SKM-1 treated with dmso at 0.1 percent for 144 hours (cell line): ENCODE data around the gene NUP133.
A peak's percentile ranks its signal among the peaks of the same experiment; 100 is the strongest.
"Not testable (repeated sequence)": the region's sequence is repeated elsewhere in the genome, so short reads cannot be mapped to it uniquely, and the experiment has no call there.

Experiments
- DNase-seq: peaks from one replicate; lab custom pipeline; 2025; ENCODE audit not compliant: unreplicated experiment; lab: John Stamatoyannopoulos, UW

The NUP133 gene

DNA sequence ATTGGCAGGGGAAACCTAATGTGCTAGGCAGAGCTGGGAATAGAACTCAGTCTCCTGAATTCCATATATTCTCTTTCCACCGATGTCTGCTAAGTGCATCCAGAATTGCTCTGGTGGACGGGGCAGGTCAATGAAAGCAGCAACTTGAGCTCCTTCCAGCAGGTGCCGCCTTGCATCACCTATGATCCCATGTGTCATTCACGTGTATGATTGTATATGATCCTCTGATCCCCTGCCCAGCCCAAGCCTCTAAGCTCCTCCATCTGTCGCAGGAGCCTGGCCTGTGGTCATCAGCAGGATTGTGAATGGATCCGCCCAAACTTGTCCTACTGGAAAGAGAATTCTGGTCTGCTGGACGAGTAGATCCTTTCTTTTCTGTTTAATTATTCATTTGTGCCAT, 87.4 kb downstream of the NUP133 start:
- DNase-seq = no peak

DNA sequence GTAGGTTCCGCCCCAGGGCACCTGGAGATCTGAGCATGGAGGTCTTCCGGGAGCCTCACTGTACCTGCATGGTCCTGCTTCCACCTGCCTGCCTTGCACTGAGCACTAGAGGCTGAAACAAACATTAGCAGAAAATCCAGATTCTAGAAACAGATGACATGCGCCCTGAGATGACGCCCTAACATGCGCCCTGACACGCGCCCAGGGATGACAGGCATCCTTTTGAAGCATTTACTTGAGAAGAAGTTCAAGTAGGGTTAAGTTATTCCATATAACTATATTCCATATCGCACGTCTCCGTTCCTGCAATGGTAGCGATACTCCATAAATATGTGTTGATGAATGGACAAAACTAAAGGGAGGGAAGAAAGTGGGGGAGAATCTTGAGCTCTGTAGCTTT, 87.9 kb downstream of the NUP133 start:
- no peak for DNase-seq

DNA sequence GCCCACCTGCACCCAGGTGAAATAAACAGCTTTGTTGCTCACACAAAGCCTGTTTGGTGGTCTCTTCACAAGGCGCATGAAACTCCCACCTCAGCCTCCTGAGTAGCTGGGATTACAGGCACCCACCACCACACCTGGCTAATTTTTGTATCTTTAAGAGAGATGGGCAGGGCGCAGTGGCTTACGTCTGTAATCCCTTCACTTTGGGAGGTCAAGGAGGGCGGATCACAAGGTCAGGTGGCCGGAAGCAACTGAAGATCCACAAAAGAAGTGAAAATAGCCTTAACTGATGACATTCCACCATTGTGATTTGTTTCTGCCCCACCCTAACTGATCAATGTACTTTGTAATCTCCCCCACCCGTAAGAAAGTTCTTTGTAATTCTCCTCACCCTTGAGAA, 89.6 kb downstream of the NUP133 start:
- not testable (repeated sequence) for DNase-seq

DNA sequence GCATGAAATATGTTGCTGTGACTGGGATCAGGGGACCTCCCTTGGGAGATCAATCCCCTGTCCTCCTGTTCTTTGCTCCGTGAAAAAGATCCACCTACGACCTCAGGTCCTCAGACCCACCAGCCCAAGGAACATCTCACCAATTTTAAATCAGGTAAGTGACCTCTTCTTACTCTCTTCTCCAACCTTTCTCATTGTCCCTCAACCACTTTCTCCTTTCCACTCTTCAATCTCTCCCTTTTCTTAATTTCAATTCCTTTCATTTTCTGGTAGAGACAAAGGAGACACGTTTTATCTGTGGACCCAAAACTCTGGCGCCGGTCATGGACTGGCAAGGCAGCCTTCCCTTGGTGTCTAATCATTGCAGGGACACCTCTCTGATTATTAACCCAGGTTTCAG, 95.3 kb downstream of the NUP133 start:
- DNase-seq = not testable (repeated sequence)

DNA sequence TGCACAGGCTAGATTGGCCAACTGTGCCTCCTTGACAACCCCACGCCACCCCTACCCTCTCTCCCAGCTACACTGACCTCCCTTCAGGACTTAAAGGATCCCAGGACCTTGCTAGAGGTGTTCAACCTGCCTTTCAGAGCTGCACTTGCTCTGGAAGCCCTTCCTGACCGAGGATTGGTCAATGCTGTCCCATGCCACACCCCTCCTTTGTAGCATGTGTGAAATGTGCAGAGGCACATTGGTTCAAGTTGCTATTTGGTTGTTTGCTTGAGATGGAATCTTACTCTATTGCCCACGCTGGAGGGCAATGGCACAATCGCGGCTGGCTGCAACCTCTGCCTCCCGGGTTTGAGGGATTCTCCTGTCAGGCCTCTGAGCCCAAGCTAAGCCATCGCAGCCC, 96.1 kb downstream of the NUP133 start:
- DNase-seq = no peak

DNA sequence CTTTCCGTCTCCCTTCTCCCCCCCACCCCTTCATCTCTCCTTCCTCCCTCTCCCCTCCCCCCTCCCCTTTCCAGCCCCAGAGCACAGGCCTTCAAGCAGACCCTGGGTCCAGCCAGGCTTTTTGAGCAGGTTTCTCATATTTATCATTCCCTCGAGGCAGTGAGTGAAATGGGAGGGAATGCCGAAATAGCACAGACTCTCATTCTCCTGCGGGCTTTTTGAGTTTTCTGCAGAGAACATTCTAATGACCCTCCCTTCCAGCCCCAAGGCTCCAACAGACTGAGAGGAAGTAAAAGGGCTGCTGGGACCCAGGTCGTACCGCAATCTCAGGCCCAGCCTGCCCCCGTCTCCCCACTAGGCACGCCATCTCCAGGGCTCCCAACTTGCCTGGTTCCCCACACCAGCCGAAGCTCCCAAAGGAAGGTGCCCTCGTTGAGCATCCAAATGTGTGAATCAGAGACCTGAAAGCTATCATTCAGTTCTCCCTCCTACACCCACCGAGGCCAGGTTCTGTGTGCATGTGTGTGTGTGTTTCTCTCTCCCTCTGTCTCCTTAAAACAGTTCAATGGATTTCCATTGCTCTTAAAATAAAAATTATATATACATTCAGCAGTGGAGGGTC, 96.6 kb downstream of the NUP133 start:
- no peak for DNase-seq

DNA sequence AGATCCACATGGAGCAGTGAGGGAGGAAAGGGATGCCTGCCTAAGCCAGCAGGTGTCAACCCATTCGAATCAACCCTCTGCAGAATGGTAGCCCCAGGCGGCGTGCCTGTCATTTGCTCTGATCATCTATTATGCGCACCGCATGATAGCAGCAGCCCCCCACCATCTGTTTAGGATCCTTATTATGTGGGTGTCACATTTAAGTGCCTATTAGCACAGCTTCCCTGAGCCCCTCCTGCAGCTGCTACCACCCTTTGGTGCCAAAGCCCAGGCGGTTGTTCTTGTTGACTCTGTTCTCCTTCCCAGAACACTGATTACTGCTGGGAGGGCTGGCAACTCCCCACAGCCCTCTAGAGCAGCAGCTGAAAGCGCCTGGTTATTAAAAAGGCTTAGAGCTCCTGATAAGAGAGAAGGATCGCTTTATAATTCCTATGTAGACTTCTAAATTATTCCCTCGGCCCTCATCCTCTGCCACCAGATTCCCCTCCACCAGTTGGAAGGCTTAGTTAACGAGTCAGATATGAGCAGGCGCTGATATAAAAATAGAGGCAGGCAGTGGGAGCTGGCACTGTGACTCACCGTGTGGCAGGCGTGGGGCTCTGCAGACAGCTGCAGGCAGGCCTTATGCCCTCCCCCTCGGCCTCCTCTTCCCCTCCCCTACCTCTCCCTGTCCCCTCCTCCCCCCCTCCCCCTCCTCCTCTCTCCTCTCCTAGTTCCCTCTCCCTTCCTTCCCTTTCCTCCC, 97.3 kb downstream of the NUP133 start:
- peak; percentile 63 for DNase-seq

DNA sequence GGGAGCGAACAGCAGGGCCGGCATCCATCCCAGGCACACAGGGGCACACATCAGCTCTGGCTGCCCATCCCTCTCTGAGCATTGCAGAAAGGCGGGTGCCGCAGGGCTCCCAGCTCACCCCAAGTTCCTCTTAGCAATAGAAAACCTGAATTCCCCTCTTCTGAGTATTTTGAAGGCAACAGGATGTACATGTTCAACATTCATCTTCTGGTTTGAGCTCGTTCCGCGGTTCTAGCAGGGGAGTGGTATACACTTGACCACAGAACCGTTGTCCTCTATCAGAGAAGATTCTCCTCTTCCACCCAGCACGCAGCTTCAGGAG, 97.8 kb downstream of the NUP133 start:
- peak; percentile 25 for DNase-seq

DNA sequence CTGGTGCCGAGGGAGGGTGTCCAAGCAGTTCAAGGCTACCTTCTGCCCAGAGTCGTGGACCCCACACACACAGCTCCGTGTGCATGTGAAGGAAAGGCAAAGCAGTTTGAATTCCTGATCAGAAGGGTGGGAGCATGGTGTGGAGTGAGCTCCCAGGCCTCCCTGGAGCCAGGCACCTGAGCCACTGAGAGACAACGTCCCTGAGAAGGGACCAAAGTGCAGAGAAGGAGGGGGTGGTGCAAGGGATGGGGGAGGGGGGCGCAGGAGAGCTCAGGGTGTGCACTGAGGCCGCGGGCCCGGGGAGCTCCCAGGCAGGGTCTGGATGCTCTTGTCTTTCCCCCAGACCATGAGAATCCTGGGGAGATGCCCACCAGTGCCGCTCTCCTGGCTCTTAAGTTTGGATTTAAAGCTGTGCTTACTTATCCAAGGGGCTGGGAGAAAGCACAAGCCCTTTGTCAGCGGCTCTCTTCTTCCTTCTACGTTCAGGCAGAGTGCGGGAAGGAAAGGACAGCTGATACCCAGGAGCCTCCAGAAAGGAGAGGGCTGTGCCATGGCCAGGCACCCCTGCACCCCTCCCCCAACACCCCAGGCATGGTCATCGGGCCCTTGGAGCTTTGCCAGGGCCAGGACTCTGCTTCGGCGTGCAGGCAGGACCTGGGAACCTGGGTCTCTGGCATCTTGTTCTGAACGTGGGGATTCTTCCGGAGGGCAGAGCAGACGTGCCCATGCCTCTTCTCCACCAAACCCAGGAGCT, 98.3 kb downstream of the NUP133 start:
- DNase-seq = no peak

DNA sequence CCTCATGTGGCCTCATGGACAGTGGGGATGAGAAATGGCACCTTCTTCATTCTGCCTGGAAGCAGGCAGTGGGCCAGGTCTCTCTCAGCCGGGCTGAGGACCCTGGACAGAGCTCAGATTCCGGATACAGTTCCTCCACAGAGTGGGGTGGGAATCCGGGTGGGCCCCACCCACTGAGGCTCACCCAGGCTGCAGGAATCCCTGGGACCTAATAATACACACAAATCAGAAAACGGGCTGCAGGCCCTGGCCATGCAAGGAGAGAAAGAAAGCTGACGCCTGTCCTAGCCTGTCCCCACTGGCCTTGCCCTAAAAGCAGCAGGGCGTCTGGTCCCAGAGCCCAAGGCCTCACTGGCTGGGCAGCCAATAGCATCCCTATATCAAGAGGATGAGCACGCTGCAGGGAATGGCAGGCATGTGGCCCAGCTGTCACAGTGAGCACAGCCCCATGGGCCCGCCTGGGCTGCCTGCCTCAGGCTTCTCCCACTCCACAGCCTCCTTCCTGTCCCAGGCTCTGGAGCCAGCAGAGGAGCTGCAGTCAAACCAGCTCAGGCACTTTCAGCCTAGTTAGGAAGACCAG, 99.6 kb downstream of the NUP133 start:
- DNase-seq = no peak

DNA sequence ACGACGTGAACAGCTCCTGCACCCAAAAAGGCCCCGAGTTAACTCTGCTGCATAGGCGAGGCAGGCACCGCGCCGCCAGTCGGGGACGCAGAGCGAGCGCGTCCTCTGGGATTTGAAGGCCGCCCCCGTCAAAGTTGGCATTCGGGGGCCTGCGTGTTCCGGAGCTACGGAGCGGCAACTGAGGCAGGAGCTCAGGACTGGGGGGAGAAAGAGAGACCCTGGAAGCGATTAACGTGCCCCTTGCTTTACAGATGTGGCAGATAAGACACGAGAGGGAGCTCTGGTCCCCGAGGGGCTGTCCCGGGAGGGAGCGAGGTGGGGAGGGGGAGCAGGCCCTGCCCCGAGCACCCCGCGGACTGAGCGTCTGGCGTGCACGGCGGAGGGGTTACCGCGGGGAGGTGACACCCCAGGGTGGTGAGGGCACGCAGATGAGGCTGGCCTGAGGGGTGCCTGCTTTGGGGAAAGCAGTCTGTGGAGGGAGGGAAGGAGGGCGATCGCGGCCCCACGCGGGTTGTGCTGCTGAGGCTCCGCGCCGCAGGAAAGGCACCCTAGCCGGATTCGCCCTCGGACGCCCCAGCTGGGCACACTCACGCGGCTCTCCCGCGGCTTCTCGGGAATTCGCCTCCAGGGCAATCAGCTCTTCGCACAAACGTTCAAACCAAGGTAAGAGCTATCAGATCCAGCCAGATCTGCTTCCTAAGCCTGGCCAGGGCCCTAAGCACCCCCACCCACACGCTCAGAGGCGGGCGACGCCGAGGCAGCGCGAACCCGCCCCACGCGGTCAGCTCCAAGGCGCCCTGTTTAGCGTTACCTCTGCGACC, 100.7 kb downstream of the NUP133 start:
- no peak for DNase-seq

DNA sequence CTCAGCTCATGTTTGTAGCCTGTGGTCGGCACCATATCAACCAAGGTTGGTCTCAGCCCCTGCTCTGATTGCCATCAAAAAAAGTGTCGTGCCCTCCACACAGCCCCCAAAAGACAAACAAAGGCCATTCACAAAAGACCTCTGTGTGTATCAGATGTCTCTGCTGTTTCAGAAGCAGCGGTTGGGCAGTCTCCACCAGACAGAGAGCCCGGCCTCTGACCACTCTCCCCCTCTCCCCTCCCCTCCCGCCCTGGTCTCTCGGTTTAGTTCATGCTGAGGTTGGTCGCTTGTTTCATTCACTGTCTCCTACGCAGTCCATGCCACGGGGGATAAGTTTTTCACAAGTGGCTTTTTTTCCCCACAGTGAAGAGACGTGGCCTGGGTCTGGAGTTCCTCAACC, 101.3 kb downstream of the NUP133 start:
- no peak for DNase-seq

DNA sequence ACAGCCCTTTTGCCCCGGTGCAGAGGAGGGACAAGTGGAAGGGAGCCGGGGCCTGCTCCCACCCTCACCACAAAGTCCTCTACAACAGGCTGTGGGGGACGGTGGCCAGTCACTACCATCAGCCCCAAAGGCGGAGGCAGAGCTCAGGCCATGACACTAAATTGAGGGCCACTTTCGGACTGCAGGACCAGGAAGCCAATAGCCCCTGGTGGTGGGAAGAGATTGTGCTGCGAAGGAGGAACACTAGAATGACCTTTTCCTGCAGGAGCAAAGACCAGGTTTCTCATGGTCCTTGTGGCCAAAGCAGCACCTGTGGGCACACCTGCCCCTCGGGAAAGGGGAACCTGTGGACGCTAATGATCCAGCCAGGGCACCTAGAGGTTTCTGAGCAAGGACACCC, 104.6 kb downstream of the NUP133 start:
- DNase-seq = no peak

DNA sequence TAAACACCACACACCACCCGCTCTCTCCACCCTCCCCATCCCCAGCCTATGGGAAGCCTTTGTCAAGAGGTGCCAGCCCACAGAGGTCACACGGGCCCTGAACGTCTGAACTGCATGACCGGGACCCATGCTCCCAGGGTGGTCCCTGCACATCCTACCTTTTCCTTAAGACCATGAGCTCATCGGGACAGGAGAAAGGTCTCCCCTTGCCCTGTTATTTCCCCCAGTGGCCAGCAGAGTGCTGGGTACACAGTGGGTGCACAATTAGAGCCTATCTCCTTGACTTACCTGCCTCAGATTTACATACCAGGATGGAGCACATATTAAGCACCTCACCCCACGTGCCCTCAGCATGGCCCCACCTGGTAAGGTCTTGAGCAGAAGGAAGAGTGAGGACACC, 105.1 kb downstream of the NUP133 start:
- DNase-seq = no peak

DNA sequence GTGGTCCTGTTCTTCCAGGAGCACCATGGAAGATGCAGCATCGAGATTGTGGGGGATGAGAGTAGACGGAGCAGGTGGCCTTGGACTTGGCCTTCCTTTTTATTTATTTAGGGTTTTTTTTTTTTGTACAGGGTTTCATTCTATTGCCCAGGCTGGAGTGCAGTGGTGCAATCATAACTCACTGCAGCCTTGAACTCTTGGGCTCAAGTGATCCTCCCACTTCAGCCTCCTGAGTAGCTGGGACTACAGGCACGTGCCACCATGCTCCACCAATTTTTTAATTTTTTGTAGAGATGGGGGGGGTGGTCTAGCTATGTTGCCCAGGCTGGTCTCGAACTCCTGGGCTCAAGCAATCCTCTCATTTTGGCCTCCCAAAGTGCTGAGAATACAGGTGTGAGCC, 105.8 kb downstream of the NUP133 start:
- not testable (repeated sequence) for DNase-seq

DNA sequence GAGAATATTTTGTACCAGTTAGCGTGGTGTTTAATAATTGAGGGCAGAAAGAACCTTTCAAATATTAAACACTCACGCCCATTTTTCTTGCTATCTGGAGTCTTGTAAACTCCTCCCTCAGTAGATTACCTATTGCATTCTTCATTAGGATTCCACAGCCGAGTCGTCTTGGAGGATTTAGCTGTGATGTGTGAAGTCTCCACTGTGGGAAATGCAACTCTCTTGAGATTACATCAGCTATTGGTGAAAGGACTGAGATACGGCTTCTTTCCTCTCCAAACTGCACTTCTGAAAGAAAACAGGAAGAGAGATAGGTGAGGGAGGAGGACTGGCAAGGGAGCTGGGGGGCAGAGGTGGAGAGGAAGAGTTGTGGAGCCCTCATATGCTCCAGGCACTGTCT, 110.4 kb downstream of the NUP133 start:
- no peak for DNase-seq

DNA sequence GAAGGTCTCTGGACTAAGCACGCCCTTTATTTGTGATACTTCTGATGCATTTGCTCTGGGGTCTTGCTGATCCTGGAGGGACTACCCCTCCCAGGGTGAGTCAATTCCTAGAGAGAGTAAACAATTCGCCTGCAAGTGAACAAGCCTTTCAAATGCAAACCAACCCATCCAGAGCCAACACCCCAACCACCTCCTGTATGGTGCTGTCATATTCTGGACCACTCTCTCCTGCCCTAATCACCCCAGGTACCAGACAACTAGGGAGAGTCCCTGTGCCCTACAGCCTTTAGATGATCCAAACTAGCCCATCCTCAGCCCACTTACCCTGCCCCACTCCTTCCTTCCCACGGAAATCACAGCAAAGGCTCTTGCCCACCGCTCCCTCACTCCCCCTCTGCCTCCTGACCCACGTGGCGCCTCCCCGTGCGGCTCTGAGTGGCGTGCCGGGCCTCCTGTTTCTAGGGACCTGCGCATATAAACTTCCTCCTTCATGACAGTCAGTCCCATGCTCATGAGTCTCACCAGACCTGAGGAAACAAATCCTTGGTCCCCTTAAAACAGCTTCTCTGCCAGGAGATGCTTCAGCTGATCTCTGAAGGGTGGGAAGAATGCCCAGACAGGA, 111.4 kb downstream of the NUP133 start:
- no peak for DNase-seq

DNA sequence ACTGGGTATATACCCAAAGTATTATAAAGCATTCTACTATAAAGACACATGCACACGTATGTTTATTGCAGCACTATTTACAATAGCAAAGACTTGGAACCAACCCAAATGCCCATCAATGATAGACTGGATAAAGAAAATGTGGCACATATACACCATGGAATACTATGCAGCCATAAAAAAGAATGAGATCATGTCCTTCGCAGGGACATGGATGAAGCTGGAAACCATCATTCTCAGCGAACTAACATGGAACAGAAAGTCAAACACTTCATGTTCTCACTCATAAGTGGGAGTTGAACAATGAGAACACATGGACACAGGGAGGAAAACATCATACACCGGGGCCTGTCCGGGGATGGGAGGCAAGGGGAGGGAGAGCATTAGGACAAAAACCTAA, 113.6 kb downstream of the NUP133 start:
- DNase-seq = not testable (repeated sequence)

DNA sequence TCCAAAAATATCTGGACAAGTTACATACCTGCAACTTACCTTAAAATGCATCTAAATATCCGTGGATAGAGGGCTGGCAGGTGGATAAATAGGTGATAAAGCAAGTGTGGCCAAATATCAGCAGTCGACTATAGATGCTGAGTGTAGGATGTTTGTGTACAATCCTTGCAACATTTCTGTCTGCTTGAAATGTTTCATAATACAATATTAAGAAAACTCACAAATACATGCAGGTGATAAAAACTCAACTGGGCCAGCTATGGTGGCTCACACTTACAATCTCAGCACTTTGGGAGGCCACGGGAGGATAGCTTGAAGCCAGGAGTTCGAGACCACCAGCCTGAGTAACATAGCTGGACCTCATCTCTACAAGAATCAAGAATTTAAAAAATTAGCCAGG, 115.2 kb downstream of the NUP133 start:
- no peak for DNase-seq
